Smooth muscle cell (in vitro differentiated cells): ENCODE results near the gene NOL12. TPM values are rescaled to one million over a fixed set of nuclear protein-coding genes. Genes with fewer than 3 reads are reported as not detected.

Source experiments
- DNase-seq: peaks from one replicate; lab custom pipeline; 2025; ENCODE audit not compliant: unreplicated experiment; lab: John Stamatoyannopoulos, UW
- H2AFZ ChIP-seq: fragments of 200-600 bp; sonication (generic); 2 replicates; pipeline ENCODE4 v1.6.0; 2016; ENCODE audit warnings: antibody characterized with exemption, low read depth, mild to moderate bottlenecking
- H3F3A ChIP-seq: fragments of 200-600 bp; sonication (generic); 2 replicates; pipeline ENCODE4 v1.6.0; 2017; ENCODE audit warnings: antibody characterized with exemption, low read depth
- H3K27ac ChIP-seq: fragments of 200-600 bp; sonication (generic); 2 replicates; pipeline ENCODE4 v1.5.1; 2016; ENCODE audit warnings: low read depth, mild to moderate bottlenecking
- H3K27me3 ChIP-seq: fragments of 200-600 bp; sonication (generic); 2 replicates; pipeline ENCODE4 v1.6.1; 2016; ENCODE audit warnings: low read depth, mild to moderate bottlenecking
- H3K36me3 ChIP-seq: fragments of 200-600 bp; sonication (generic); 2 replicates; pipeline ENCODE4 v1.5.1; 2016; ENCODE audit warnings: low read depth
- H3K4me1 ChIP-seq: fragments of 200-600 bp; sonication (generic); 2 replicates; pipeline ENCODE4 v1.5.1; 2016; ENCODE audit warnings: low read depth
- H3K4me2 ChIP-seq: fragments of 200-600 bp; sonication (generic); 2 replicates; pipeline ENCODE4 v1.6.0; 2016; ENCODE audit warnings: mild to moderate bottlenecking
- H3K4me3 ChIP-seq: fragments of 200-600 bp; sonication (generic); 2 replicates; pipeline ENCODE4 v1.5.1; 2016; ENCODE audit warnings: mild to moderate bottlenecking
- H3K79me2 ChIP-seq: fragments of 200-600 bp; sonication (generic); 2 replicates; pipeline ENCODE4 v1.6.0; 2016; ENCODE audit warnings: low read depth, mild to moderate bottlenecking
- H3K9ac ChIP-seq: fragments of 200-600 bp; sonication (generic); 2 replicates; pipeline ENCODE4 v1.6.0; 2016; ENCODE audit warnings: low read depth
- H3K9me3 ChIP-seq: fragments of 200-600 bp; sonication (generic); replicated peaks from 2 replicates; pipeline ENCODE4 v1.5.1; 2016; ENCODE audit warnings: low read depth
- H4K20me1 ChIP-seq: fragments of 200-600 bp; sonication (generic); 2 replicates; pipeline ENCODE4 v1.6.0; 2016; ENCODE audit warnings: low read depth
- CTCF ChIP-seq: fragments of 200-600 bp; sonication (generic); IDR thresholded peaks from 2 replicates; pipeline ENCODE4 v1.5.1; 2017; ENCODE audit warnings: borderline replicate concordance, mild to moderate bottlenecking, antibody characterized with exemption; ENCODE audit not compliant: insufficient read depth, poor library complexity, severe bottlenecking
- WGBS: methylation state at CpG from one replicate; pipeline ENCODE4 v1.1.7; 2016; ENCODE audit warnings: low lambda C conversion rate; 5-methylcytosine and 5-hydroxymethylcytosine counted together
- polyA plus RNA-seq: library from polyadenylated mRNA; unstranded; fragments of >200 nt; fragmentation: Nextera tagmentation; extraction: Ambion mirVana; gene quantifications from 2 replicates; pipeline ENCODE4 v1.2.1, GENCODE V29; 2016
- total RNA-seq: library from RNA; depleted of rRNA; stranded (reverse); fragments of >200 nt; gene quantifications from 2 replicates; pipeline ENCODE4 v1.2.3, GENCODE V29; 2014

The NOL12 gene
- total and polyA plus RNA-seq, 2 experiments from 2014 or later = 13.2 to 31.0 TPM

- Histone ChIP-seq H3K4me3 (peak within 1 kb of the TSS; percentile 50), H3K4me1 (no peaks in the 10 kb centered on the region), H3K27me3 (no peaks in the 10 kb centered on the region), H4K20me1 (peaks cover 7% of the 10 kb centered on the region), H3K27ac (no peak within 1 kb of the TSS), H2AFZ (no peak within 1 kb of the TSS), H3F3A (no peaks in the 10 kb centered on the region), H3K9me3 (no peaks in the 10 kb centered on the region), H3K79me2 (no peaks in the 10 kb centered on the region), H3K9ac (no peak within 1 kb of the TSS), H3K36me3 (no peaks in the 10 kb centered on the region), H3K4me2 (peak within 1 kb of the TSS; percentile 85)
- TF ChIP-seq CTCF = peak; percentile 41
- peak; percentile 89 for DNase-seq
- 3% methylated on average over 35 of the region's 39 CpGs for WGBS
These were observed 10.8 kb downstream of the NOL12 start, which contains the start of gene TRIOBP for GRCh38 chr22:37696657-37697537. TSS of gene TRIOBP (plus strand) at chr22:37697048. CDS start at chr22:37701366, 4,318 bp downstream.

GRCh38 chr22:37697538-37697835 is 11.3 kb downstream of the NOL12 start:
- no peaks in the 10 kb centered on the region for H3K79me2 ChIP-seq
- no peaks in the 10 kb centered on the region for H3K27me3 ChIP-seq
- no peaks in the 10 kb centered on the region for H3K9me3 ChIP-seq
- peak overlapping the region; percentile 85 for H3K4me2 ChIP-seq
- H3K27ac ChIP-seq = no peak overlapping the region
- H3K4me1 ChIP-seq = no peaks in the 10 kb centered on the region
- H3K9ac ChIP-seq = no peak overlapping the region
- no peak for TF ChIP-seq CTCF
- WGBS = 18% methylated on average over 3 of the region's 3 CpGs
- DNase-seq = no peak
- no peaks in the 10 kb centered on the region for H3F3A ChIP-seq
- H2AFZ ChIP-seq = no peak overlapping the region
- H4K20me1 ChIP-seq = peaks cover 7% of the 10 kb centered on the region
- H3K4me3 ChIP-seq = peak overlapping the region; percentile 50
- no peaks in the 10 kb centered on the region for H3K36me3 ChIP-seq

GRCh38 chr22:37701141-37701786 is 15.1 kb downstream of the NOL12 start:
- no peak for TF ChIP-seq CTCF
- Histone ChIP-seq H3K79me2 (no peaks in the 10 kb centered on the region), H3K9me3 (no peaks in the 10 kb centered on the region), H3F3A (no peaks in the 10 kb centered on the region), H3K9ac (no peak overlapping the region), H3K27me3 (no peaks in the 10 kb centered on the region), H3K4me1 (no peaks in the 10 kb centered on the region), H4K20me1 (peaks cover 14% of the 10 kb centered on the region), H2AFZ (no peak overlapping the region), H3K36me3 (no peaks in the 10 kb centered on the region), H3K27ac (no peak overlapping the region), H3K4me3 (no peak overlapping the region), H3K4me2 (no peak overlapping the region)
- no peak for DNase-seq
- 89% methylated on average over 8 of the region's 8 CpGs for WGBS
